ENCODE data around the gene ERH.

DNA sequence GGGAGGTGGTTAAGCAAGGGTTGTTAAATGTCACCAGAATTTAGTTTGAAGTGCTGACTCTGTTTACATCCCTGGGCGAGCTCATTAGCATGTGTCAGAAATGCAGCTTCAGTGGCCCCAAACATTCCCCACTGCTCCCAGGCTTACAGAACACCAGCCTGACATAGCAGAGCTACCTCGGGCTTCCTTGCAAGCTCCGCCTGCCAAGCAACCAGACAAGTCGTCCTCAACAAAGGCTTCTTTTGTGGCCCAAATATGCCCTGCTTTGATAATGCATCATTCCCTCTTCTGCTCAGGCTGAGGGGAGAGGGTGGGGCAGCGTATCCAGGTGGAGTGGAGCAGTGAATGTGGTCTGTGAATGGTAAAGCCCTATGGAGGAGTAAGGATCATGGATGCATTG lies 28.0 kb downstream of the ERH start:
- TF ChIP-seq, protein P1, sequence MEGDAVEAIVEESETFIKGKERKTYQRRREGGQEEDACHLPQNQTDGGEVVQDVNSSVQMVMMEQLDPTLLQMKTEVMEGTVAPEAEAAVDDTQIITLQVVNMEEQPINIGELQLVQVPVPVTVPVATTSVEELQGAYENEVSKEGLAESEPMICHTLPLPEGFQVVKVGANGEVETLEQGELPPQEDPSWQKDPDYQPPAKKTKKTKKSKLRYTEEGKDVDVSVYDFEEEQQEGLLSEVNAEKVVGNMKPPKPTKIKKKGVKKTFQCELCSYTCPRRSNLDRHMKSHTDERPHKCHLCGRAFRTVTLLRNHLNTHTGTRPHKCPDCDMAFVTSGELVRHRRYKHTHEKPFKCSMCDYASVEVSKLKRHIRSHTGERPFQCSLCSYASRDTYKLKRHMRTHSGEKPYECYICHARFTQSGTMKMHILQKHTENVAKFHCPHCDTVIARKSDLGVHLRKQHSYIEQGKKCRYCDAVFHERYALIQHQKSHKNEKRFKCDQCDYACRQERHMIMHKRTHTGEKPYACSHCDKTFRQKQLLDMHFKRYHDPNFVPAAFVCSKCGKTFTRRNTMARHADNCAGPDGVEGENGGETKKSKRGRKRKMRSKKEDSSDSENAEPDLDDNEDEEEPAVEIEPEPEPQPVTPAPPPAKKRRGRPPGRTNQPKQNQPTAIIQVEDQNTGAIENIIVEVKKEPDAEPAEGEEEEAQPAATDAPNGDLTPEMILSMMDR (conservative IDR thresholded peaks at IDR 0.05; ENCODE audit: low read length), result no peak
- no peak for TF ChIP-seq EZH2phosphoT487 (IDR thresholded peaks at IDR 0.05; ENCODE audit: borderline replicate concordance, low read depth, low read length)

Measured in OCI-LY7 (cell line).